HepG2 (cell line): ENCODE data around the gene SPATA13. TPM values are rescaled to one million over a fixed set of nuclear protein-coding genes. Genes with fewer than 3 reads are reported as not detected.

ENCODE experiments used
- ATAC-seq: fragments of 200-7000 bp; cut with Tn5 transposase; 3 replicates; pipeline ENCODE4 v1.9.1; 2020; ENCODE audit warnings: mild to moderate bottlenecking, moderate library complexity
- Bru-seq: library from RNA; stranded (reverse); fragments of 400-500 nt; gene quantifications from one replicate; lab custom pipeline; 2021; lab: Mats Ljungman, UMichigan
- BruChase-seq, 2 experiments: library from RNA; stranded (reverse); fragments of 400-500 nt; gene quantifications; one replicate each; lab custom pipeline; 2021; lab: Mats Ljungman, UMichigan
- BruUV-seq: library from RNA; stranded (reverse); fragments of 400-500 nt; replicated peaks from 2 replicates; lab custom pipeline; 2021; lab: Mats Ljungman, UMichigan
- CTCF ChIA-PET: fragments of 300-600 bp; formaldehyde crosslinking; extraction: SDS; loops from one replicate; lab custom pipeline; 2021; ENCODE audit warnings: low total read pairs, inconsistent platforms, low intra/inter-chr PET ratio; lab: Yijun Ruan, JAX
- POLR2A ChIA-PET: fragments of 350-600 bp; sonication (Branson Sonifier 250); formaldehyde crosslinking; loops from one replicate; lab custom pipeline; 2020; ENCODE audit warnings: antibody characterized with exemption, inconsistent platforms; lab: Yijun Ruan, JAX
- DNase-seq: peaks from one replicate; pipeline ENCODE4 v3.0.0-alpha.2; 2015; ENCODE audit warnings: low spot score
- FAIRE-seq: peaks from 3 replicates; lab custom pipeline; 2011; peaks lifted over from hg19 to GRCh38; lab: Jason Lieb, UNC
- H2AFZ ChIP-seq: one replicate; pipeline ENCODE4 v1.6.1; 2011; ENCODE audit warnings: low read length, inconsistent platforms
- H3K27ac ChIP-seq: fragments of 300-600 bp; 3 replicates; pipeline ENCODE4 v1.8.0; 2011; ENCODE audit warnings: mixed run types, mild to moderate bottlenecking, mixed read lengths, low read length, inconsistent platforms; ENCODE audit not compliant: insufficient read depth; ENCODE audit errors: extremely low read length
- H3K27me3 ChIP-seq, 2 experiments: fragments of 200-600 bp in 1 of 2; 2 replicates in 1 of 2; 3 replicates in 1 of 2; pipeline versions ENCODE4 v1.6.0 to v1.8.0; 2011; ENCODE audit warnings: low read length in 2 of 2, mild to moderate bottlenecking in 2 of 2, moderate library complexity in 2 of 2, inconsistent platforms in 1 of 2; ENCODE audit not compliant: insufficient read depth in 2 of 2, control insufficient read depth in 1 of 2
- H3K36me3 ChIP-seq, 2 experiments: fragments of 200-600 bp in 1 of 2; replicated peaks in 1 of 2; 2 replicates in 1 of 2; 3 replicates in 1 of 2; pipeline versions ENCODE4 v1.5.1 to v1.8.0; 2011; ENCODE audit warnings: low read length in 2 of 2, inconsistent platforms in 1 of 2; ENCODE audit not compliant: insufficient read depth in 2 of 2, control insufficient read depth in 1 of 2
- H3K4me1 ChIP-seq: 2 replicates; pipeline ENCODE4 v1.5.1; 2012; ENCODE audit warnings: low read length, inconsistent platforms; ENCODE audit not compliant: insufficient read depth
- H3K4me2 ChIP-seq: 2 replicates; pipeline ENCODE4 v1.6.0; 2011; ENCODE audit warnings: low read depth, low read length, inconsistent platforms
- H3K4me3 ChIP-seq, 3 experiments: fragments of 200-600 bp in 1 of 3; sonication (generic), shearing (Covaris generic) in 1 of 3; replicated peaks in 1 of 3; 2 replicates each; pipeline ENCODE4 v1.5.1; 2011 to 2016; ENCODE audit warnings: low read length in 3 of 3, inconsistent platforms in 2 of 3, low read depth in 2 of 3, mild to moderate bottlenecking in 2 of 3, control low read depth in 1 of 3, mixed read lengths in 1 of 3; ENCODE audit not compliant: insufficient read depth in 1 of 3
- H3K79me2 ChIP-seq: one replicate; pipeline ENCODE4 v1.6.1; 2011; ENCODE audit warnings: low read length, inconsistent platforms; ENCODE audit not compliant: insufficient read depth
- H3K9ac ChIP-seq: 2 replicates; pipeline ENCODE4 v1.6.0; 2011; ENCODE audit warnings: mild to moderate bottlenecking, low read depth, low read length, inconsistent platforms; ENCODE audit not compliant: insufficient read depth
- H3K9me3 ChIP-seq: 2 replicates; pipeline ENCODE4 v1.5.1; 2012; ENCODE audit warnings: mild to moderate bottlenecking, low read length
- H4K20me1 ChIP-seq: 2 replicates; pipeline ENCODE4 v1.6.0; 2011; ENCODE audit warnings: inconsistent platforms, mild to moderate bottlenecking, low read length, moderate library complexity; ENCODE audit not compliant: insufficient read depth
- ADNP ChIP-seq: sonication (generic); formaldehyde crosslinking; IDR thresholded peaks from 2 replicates; pipeline ENCODE4 v1.4.0; 2020; ENCODE audit warnings: missing genetic modification reagents
- ETV6 ChIP-seq: sonication (generic); formaldehyde crosslinking; conservative IDR thresholded peaks from 2 replicates; pipeline ENCODE4 v1.4.0; 2020; ENCODE audit warnings: missing genetic modification reagents
- KDM2A ChIP-seq: sonication (generic); formaldehyde crosslinking; IDR thresholded peaks from 2 replicates; pipeline ENCODE4 v1.4.0; 2020; ENCODE audit warnings: low read depth, missing genetic modification reagents, borderline replicate concordance
- SP4 ChIP-seq: sonication (generic); formaldehyde crosslinking; IDR thresholded peaks from 2 replicates; pipeline ENCODE4 v1.8.1; 2023; ENCODE audit warnings: mild to moderate bottlenecking, missing genetic modification reagents
- ZFY ChIP-seq: sonication (generic); formaldehyde crosslinking; IDR thresholded peaks from 2 replicates; pipeline ENCODE4 v1.4.0; 2020; ENCODE audit warnings: missing genetic modification reagents
- ZNF503 ChIP-seq: sonication (generic); formaldehyde crosslinking; IDR thresholded peaks from 2 replicates; pipeline ENCODE4 v1.4.0; 2020; ENCODE audit warnings: missing genetic modification reagents
- WGBS: methylation state at CpG from one replicate; pipeline ENCODE4 v1.1.6; 2017; ENCODE audit warnings: low lambda C conversion rate; 5-methylcytosine and 5-hydroxymethylcytosine counted together
- in situ Hi-C: cut with HindIII; loops from 2 replicates; pipeline ENCODE4 v1.10.0; 2017; ENCODE audit warnings: low pct_unique_long_range_greater_than_20kb; ENCODE audit not compliant: extremely low pct_ligation_motif_present
- intact Hi-C: fragments of 100-400 bp; cut with micrococcal nuclease; formaldehyde crosslinking; loops from one replicate; pipeline ENCODE4 v1.10.0; 2022; ENCODE audit not compliant: unreplicated experiment
- long read RNA-seq, 2 experiments: library from RNA in 1 of 2; library from polyadenylated mRNA in 1 of 2; stranded (forward) in 1 of 2; unstranded in 1 of 2; transcript quantifications; one replicate each; pipeline ENCODE4 v2.0.0, GENCODE V29; 2019 to 2022
- polyA minus RNA-seq, 3 experiments: library from RNA; depleted of rRNA, polyadenylated mRNA; stranded (reverse); fragments of >200 nt; gene quantifications; 2 replicates each; pipeline ENCODE4 v1.2.3, GENCODE V29; 2011; ENCODE audit warnings: low replicate concordance in 1 of 3
- polyA plus RNA-seq, 8 experiments: library from polyadenylated mRNA; depleted of rRNA in 3 of 8; stranded (reverse) in 7 of 8; unstranded in 1 of 8; fragments of >200 nt; fragmentation: Illumina TruSeq in 4 of 8; extraction: Trizol in 4 of 8; gene quantifications; 2 replicates each; pipeline versions ENCODE4 v1.2.1 to v1.2.3, GENCODE V29; 2011 to 2016; ENCODE audit warnings: low read depth in 4 of 8, missing spikeins in 1 of 8, mixed read lengths in 1 of 8; ENCODE audit not compliant: insufficient read depth in 1 of 8
- total RNA-seq, 5 experiments: library from RNA; depleted of rRNA; stranded (reverse); fragments of >200 nt; fragmentation: Illumina TruSeq; extraction: Trizol; gene quantifications; 2 replicates each; pipeline ENCODE4 v1.2.3, GENCODE V29; 2016; ENCODE audit warnings: low read depth in 1 of 5

The SPATA13 gene
- total RNA-seq (2016; rRNA removed; fragmentation: Illumina TruSeq; extraction: Trizol) = 11.3 and 13.7 TPM in 2 replicates
- total RNA-seq (2016; cell fraction: cytosol; rRNA removed; fragmentation: Illumina TruSeq; extraction: Trizol; ENCODE audit: low read depth) = 11.8 and 12.8 TPM in 2 replicates
- total RNA-seq (2016; cell fraction: insoluble cytoplasmic fraction; rRNA removed; fragmentation: Illumina TruSeq; extraction: Trizol) = 10.7 and 11.9 TPM in 2 replicates
- 14.0 and 14.4 TPM in 2 replicates for total RNA-seq (2016; cell fraction: membrane; rRNA removed; fragmentation: Illumina TruSeq; extraction: Trizol)
- total RNA-seq (2016; cell fraction: nucleus; rRNA removed; fragmentation: Illumina TruSeq; extraction: Trizol) = 14.8 and 20.6 TPM in 2 replicates
- polyA plus RNA-seq (2011; rRNA removed) = 11.9 and 14.2 TPM in 2 replicates
- 7.6 and 7.8 TPM in 2 replicates for polyA plus RNA-seq (2011; cell fraction: cytosol; rRNA removed)
- polyA plus RNA-seq (2011; cell fraction: nucleus; rRNA removed) = 16.9 and 19.6 TPM in 2 replicates
- polyA plus RNA-seq (2012) = 9.0 and 12.6 TPM in 2 replicates
- 0.14 and 0.44 TPM in 2 replicates for polyA plus RNA-seq (2016; cell fraction: cytosol; fragmentation: Illumina TruSeq; extraction: Trizol; ENCODE audit: low read depth)
- polyA plus RNA-seq (2016; cell fraction: insoluble cytoplasmic fraction; fragmentation: Illumina TruSeq; extraction: Trizol; ENCODE audit: low read depth) = 8.3 and 9.4 TPM in 2 replicates
- polyA plus RNA-seq (2016; cell fraction: membrane; fragmentation: Illumina TruSeq; extraction: Trizol; ENCODE audit: low read depth) = 1.0 and 1.1 TPM in 2 replicates
- polyA plus RNA-seq (2016; cell fraction: nucleus; fragmentation: Illumina TruSeq; extraction: Trizol; ENCODE audit: insufficient read depth, low read depth) = 19.2 and 24.3 TPM in 2 replicates
- 7.6 and 24.7 TPM in 2 replicates for polyA minus RNA-seq (2011; rRNA and poly(A)+ RNA removed; ENCODE audit: low replicate concordance)
- polyA minus RNA-seq (2011; cell fraction: cytosol; rRNA and poly(A)+ RNA removed) = 12.2 and 13.8 TPM in 2 replicates
- 33.6 and 33.8 TPM in 2 replicates for polyA minus RNA-seq (2011; cell fraction: nucleus; rRNA and poly(A)+ RNA removed)
- Bru-seq, nascent RNA = percentile 81 among the genes with signal in this experiment
- percentile 95 among the genes with signal in this experiment for BruChase-seq, experiment 1, labeled RNA remaining after a 6-hour chase
- BruChase-seq, experiment 2, labeled RNA remaining after a 2-hour chase = percentile 96 among the genes with signal in this experiment
- long read RNA-seq, experiment 1, full-length matches to known transcripts = 1 of 3 reads
- long read RNA-seq, experiment 1, partial matches to known transcripts = 0 of 3 reads
- long read RNA-seq, experiment 1, other reads (novel, unspliced or antisense) = 2 of 3 reads
- long read RNA-seq, experiment 2, full-length matches to known transcripts = 1 of 13 reads
- long read RNA-seq, experiment 2, partial matches to known transcripts = 0 of 13 reads
- long read RNA-seq, experiment 2, other reads (novel, unspliced or antisense) = 12 of 13 reads

- FAIRE-seq = no peak
- Histone ChIP-seq H3K36me3 (peaks cover 3 to 20% of the 10 kb centered on the region in 2 experiments), H3K27ac (peak within 1 kb of the TSS; percentile 62), H3K79me2 (peaks cover 39% of the 10 kb centered on the region), H3K4me1 (peaks cover 33% of the 10 kb centered on the region), H2AFZ (no peak within 1 kb of the TSS), H4K20me1 (peaks cover 33% of the 10 kb centered on the region), H3K9ac (peak within 1 kb of the TSS; percentile 88), H3K4me2 (peak within 1 kb of the TSS; percentile 88), H3K27me3 (no peaks in the 10 kb centered on the region; a peak in 1 of 5 replicates), H3K4me3 (peak within 1 kb of the TSS; percentile 72 to 93 (median 87)), H3K9me3 (no peaks in the 10 kb centered on the region)
- in situ Hi-C loops (loop anchor here (5.0 kb wide), 1 partner anchor 62 kb away; no protein-coding TSS in a partner anchor), intact Hi-C loops (loop anchor here (1.0 to 5.0 kb wide), 5 partner anchors 22 to 138 kb away; no protein-coding TSS in a partner anchor)
- no TSS peak for BruUV-seq
- CTCF ChIA-PET = interaction anchor here (1.4 kb wide), 2 partner anchors 57 to 60 kb away, joined by 3 read pairs; no protein-coding TSS in a partner anchor
- 3% methylated on average over 15 of the region's 50 CpGs for WGBS
- POLR2A ChIA-PET = interaction anchor here (1.0 to 2.4 kb wide), 9 partner anchors 9 to 111 kb away, joined by 3 to 45 read pairs (median 7); no protein-coding TSS in a partner anchor
- peak; percentile 90 for ATAC-seq
- DNase-seq = peak; percentile 75
- TF ChIP-seq ETV6 (CRISPR knock-in tag) = no peak
- 0 out of 2 replicates have a peak, but pooled peaks have one; percentile 24 for TF ChIP-seq ZNF503
- TF ChIP-seq KDM2A (CRISPR knock-in tag) = peak; percentile 45; the same call in 1 of the 2 replicates
- TF ChIP-seq SP4 (CRISPR knock-in tag) = peak; percentile 45; the same call in 1 of the 2 replicates
- TF ChIP-seq ZFY (CRISPR knock-in tag) = peak; percentile 51; the same call in 1 of the 2 replicates
- no peak for TF ChIP-seq ADNP (CRISPR knock-in tag)
These were observed at the start of gene SPATA13 for GRCh38 chr13:24160458-24161009. SPATA13 (plus strand) TSS chr13:24160720; CDS start chr13:24222930, 62,210 bp downstream.
